GM23338 (cell line): ENCODE data around the gene INCA1. TPM values are rescaled to one million over a fixed set of nuclear protein-coding genes. Genes with fewer than 3 reads are reported as not detected.

Source experiments
- ATAC-seq: fragments of 200-7000 bp; cut with Tn5 transposase; 3 replicates; pipeline ENCODE4 v1.9.1; 2020
- DNase-seq: peaks from one replicate; pipeline ENCODE4 v3.0.0-alpha.2; 2015; ENCODE audit warnings: low spot score
- H2AFZ ChIP-seq: fragments of 200-600 bp; sonication (generic); 2 replicates; pipeline ENCODE4 v1.8.0; 2016; ENCODE audit warnings: antibody characterized with exemption, mild to moderate bottlenecking, moderate library complexity
- H3F3A ChIP-seq: fragments of 200-600 bp; sonication (generic); replicated peaks from 2 replicates; pipeline ENCODE4 v1.8.0; 2017; ENCODE audit warnings: antibody characterized with exemption, mixed run types, low read depth
- H3K27ac ChIP-seq: fragments of 200-600 bp; sonication (generic); 2 replicates; pipeline ENCODE4 v1.6.1; 2016; ENCODE audit warnings: low read depth
- H3K27me3 ChIP-seq: fragments of 200-600 bp; sonication (generic); 2 replicates; pipeline ENCODE4 v1.8.0; 2016; ENCODE audit warnings: mild to moderate bottlenecking, mixed run types, moderate library complexity; ENCODE audit not compliant: insufficient read depth
- H3K36me3 ChIP-seq: fragments of 200-600 bp; sonication (generic); 2 replicates; pipeline ENCODE4 v1.8.0; 2016; ENCODE audit warnings: mild to moderate bottlenecking; ENCODE audit not compliant: insufficient read depth
- H3K4me1 ChIP-seq: fragments of 200-600 bp; sonication (generic); 2 replicates; pipeline ENCODE4 v1.8.0; 2016; ENCODE audit warnings: mild to moderate bottlenecking, moderate library complexity; ENCODE audit not compliant: insufficient read depth
- H3K4me2 ChIP-seq: fragments of 200-600 bp; sonication (generic); 2 replicates; pipeline ENCODE4 v1.7.1; 2017; ENCODE audit warnings: mixed run types
- H3K4me3 ChIP-seq: fragments of 200-600 bp; sonication (generic); 2 replicates; pipeline ENCODE4 v1.6.1; 2016; ENCODE audit warnings: mixed run types
- H3K79me2 ChIP-seq: fragments of 200-600 bp; sonication (generic); replicated peaks from 2 replicates; pipeline ENCODE4 v1.8.0; 2017; ENCODE audit warnings: mild to moderate bottlenecking; ENCODE audit not compliant: insufficient read depth
- H3K9me2 ChIP-seq: fragments of 200-600 bp; sonication (generic); 2 replicates; pipeline ENCODE4 v1.8.0; 2017; ENCODE audit not compliant: insufficient read depth
- H4K20me1 ChIP-seq: fragments of 200-600 bp; sonication (generic); replicated peaks from 2 replicates; pipeline ENCODE4 v1.8.0; 2017; ENCODE audit warnings: mild to moderate bottlenecking; ENCODE audit not compliant: insufficient read depth
- H3K27ac Mint-ChIP-seq: 2 replicates; pipeline ENCODE4 v1.8.0; 2020; ENCODE audit warnings: inconsistent platforms, mild to moderate bottlenecking, moderate library complexity, mixed read lengths
- H3K27me3 Mint-ChIP-seq: 3 replicates; pipeline ENCODE4 v1.8.0; 2022; ENCODE audit warnings: low read depth, mild to moderate bottlenecking, moderate library complexity, mixed read lengths, inconsistent platforms; ENCODE audit not compliant: insufficient read depth, poor library complexity
- H3K36me3 Mint-ChIP-seq: 3 replicates; pipeline ENCODE4 v1.8.0; 2021; ENCODE audit warnings: low read depth, mild to moderate bottlenecking, inconsistent platforms, moderate library complexity, mixed read lengths
- H3K4me1 Mint-ChIP-seq: 3 replicates; pipeline ENCODE4 v1.8.0; 2020; ENCODE audit warnings: mild to moderate bottlenecking, inconsistent platforms, mixed read lengths
- H3K4me3 Mint-ChIP-seq: 3 replicates; pipeline ENCODE4 v1.8.0; 2021; ENCODE audit warnings: moderate library complexity, mild to moderate bottlenecking, inconsistent platforms, mixed read lengths
- H3K9me3 Mint-ChIP-seq: 3 replicates; pipeline ENCODE4 v1.8.0; 2020; ENCODE audit warnings: moderate library complexity, mild to moderate bottlenecking, inconsistent platforms, mixed read lengths
- CREB1 ChIP-seq: fragments of 250-450 bp; sonication (Bioruptor Pico); IDR thresholded peaks from 2 replicates; pipeline ENCODE4 v1.5.0; 2020; ENCODE audit warnings: low read depth, mild to moderate bottlenecking, moderate library complexity
- EZH2 ChIP-seq: fragments of 200-600 bp; sonication (generic); IDR thresholded peaks from one replicate; pipeline ENCODE4 v1.8.0; 2017; ENCODE audit warnings: antibody characterized with exemption, mild to moderate bottlenecking, low read depth; ENCODE audit not compliant: unreplicated experiment
- EZH2phosphoT487 ChIP-seq: fragments of 200-600 bp; sonication (generic); IDR thresholded peaks from one replicate; pipeline ENCODE4 v1.8.1; 2018; ENCODE audit warnings: antibody characterized with exemption; ENCODE audit not compliant: unreplicated experiment
- JUNB ChIP-seq: IDR thresholded peaks from one replicate; pipeline ENCODE4 v1.6.1; 2016; ENCODE audit warnings: antibody characterized with exemption; ENCODE audit not compliant: unreplicated experiment
- NANOG ChIP-seq: IDR thresholded peaks from 2 replicates; pipeline ENCODE4 v1.6.1; 2016; ENCODE audit warnings: antibody characterized with exemption, borderline replicate concordance
- POLR2AphosphoS5 ChIP-seq: IDR thresholded peaks from 2 replicates; pipeline ENCODE4 v1.6.1; 2016; ENCODE audit warnings: antibody characterized with exemption, low read depth
- STAT1 ChIP-seq: IDR thresholded peaks from one replicate; pipeline ENCODE4 v1.6.1; 2016; ENCODE audit warnings: antibody characterized with exemption; ENCODE audit not compliant: unreplicated experiment
- ZNF331 ChIP-seq: fragments of 250-450 bp; sonication (Bioruptor Pico); IDR thresholded peaks from 2 replicates; pipeline ENCODE4 v1.5.0; 2020; ENCODE audit warnings: low read depth, mild to moderate bottlenecking, moderate library complexity
- polyA plus RNA-seq: library from polyadenylated mRNA; unstranded; fragments of >200 nt; fragmentation: Nextera tagmentation; extraction: Ambion mirVana; gene quantifications from 2 replicates; pipeline ENCODE4 v1.2.1, GENCODE V29; 2016
- total RNA-seq: library from RNA; depleted of rRNA; stranded (reverse); fragments of >200 nt; shearing (Covaris generic); gene quantifications from 2 replicates; pipeline ENCODE4 v1.2.3, GENCODE V29; 2014
- TF ChIP-seq, protein P1 (sequence below): IDR thresholded peaks from one replicate; pipeline ENCODE4 v1.6.1; 2018; ENCODE audit warnings: antibody characterized with exemption; ENCODE audit not compliant: unreplicated experiment

The INCA1 gene
- total and polyA plus RNA-seq, 2 experiments from 2014 or later, result 1.3 TPM; not detected in 1

DNA sequence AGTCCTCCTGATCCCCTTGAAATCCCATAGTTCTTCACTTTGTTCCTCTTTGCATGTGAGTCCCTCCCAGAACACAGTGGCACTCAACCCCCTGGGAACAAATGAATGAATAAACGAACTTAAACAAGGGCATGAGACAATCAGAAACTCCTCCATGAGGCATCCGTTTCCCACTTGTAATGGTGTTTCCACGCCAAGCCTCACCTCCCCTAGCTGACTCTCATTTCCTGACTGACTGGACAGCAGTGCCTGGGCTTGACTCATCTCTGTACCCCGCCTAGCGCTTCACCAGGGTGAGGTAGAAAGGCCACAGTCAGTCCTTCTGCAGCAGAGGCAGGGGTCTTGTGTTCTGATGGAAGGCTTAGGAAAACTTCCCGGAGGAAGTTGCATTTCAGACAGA, 14.6 kb upstream of the INCA1 start:
- Mint-ChIP-seq H3K4me1 (no peaks in the 10 kb centered on the region), H3K27me3 (peaks cover 15% of the 10 kb centered on the region), H3K27ac (no peak overlapping the region), H3K4me3 (no peak overlapping the region), H3K36me3 (peaks cover 72% of the 10 kb centered on the region), H3K9me3 (no peaks in the 10 kb centered on the region)
- no peak for ATAC-seq
- Histone ChIP-seq H4K20me1 (no peaks in the 10 kb centered on the region; the same call in 1 of the 2 replicates), H3F3A (no peaks in the 10 kb centered on the region), H3K4me2 (no peak overlapping the region), H3K9me2 (no peaks in the 10 kb centered on the region), H3K27ac (no peak overlapping the region), H3K79me2 (no peaks in the 10 kb centered on the region), H2AFZ (no peak overlapping the region), H3K27me3 (no peaks in the 10 kb centered on the region), H3K4me3 (no peak overlapping the region), H3K4me1 (no peaks in the 10 kb centered on the region), H3K36me3 (peaks cover 24% of the 10 kb centered on the region)
- TF ChIP-seq, protein P1, sequence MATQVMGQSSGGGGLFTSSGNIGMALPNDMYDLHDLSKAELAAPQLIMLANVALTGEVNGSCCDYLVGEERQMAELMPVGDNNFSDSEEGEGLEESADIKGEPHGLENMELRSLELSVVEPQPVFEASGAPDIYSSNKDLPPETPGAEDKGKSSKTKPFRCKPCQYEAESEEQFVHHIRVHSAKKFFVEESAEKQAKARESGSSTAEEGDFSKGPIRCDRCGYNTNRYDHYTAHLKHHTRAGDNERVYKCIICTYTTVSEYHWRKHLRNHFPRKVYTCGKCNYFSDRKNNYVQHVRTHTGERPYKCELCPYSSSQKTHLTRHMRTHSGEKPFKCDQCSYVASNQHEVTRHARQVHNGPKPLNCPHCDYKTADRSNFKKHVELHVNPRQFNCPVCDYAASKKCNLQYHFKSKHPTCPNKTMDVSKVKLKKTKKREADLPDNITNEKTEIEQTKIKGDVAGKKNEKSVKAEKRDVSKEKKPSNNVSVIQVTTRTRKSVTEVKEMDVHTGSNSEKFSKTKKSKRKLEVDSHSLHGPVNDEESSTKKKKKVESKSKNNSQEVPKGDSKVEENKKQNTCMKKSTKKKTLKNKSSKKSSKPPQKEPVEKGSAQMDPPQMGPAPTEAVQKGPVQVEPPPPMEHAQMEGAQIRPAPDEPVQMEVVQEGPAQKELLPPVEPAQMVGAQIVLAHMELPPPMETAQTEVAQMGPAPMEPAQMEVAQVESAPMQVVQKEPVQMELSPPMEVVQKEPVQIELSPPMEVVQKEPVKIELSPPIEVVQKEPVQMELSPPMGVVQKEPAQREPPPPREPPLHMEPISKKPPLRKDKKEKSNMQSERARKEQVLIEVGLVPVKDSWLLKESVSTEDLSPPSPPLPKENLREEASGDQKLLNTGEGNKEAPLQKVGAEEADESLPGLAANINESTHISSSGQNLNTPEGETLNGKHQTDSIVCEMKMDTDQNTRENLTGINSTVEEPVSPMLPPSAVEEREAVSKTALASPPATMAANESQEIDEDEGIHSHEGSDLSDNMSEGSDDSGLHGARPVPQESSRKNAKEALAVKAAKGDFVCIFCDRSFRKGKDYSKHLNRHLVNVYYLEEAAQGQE, result no peak
- TF ChIP-seq STAT1 (no peak), EZH2phosphoT487 (no peak), JUNB (no peak), POLR2AphosphoS5 (no peak), NANOG (no peak), ZNF331 (CRISPR knock-in tag) (no peak)
- DNase-seq, result no peak

- H2AFZ ChIP-seq, result no peak overlapping the region
- no peak for ATAC-seq
- peaks cover 15% of the 10 kb centered on the region; the same call in 1 of the 2 replicates for H3K4me1 ChIP-seq
- peaks cover 40% of the 10 kb centered on the region for H3K36me3 ChIP-seq
- H3K4me3 Mint-ChIP-seq, result no peak overlapping the region
- H3K79me2 ChIP-seq, result peaks cover 16% of the 10 kb centered on the region
- DNase-seq, result no peak
- H3K27me3 Mint-ChIP-seq, result peaks cover 14% of the 10 kb centered on the region
- H3K27me3 ChIP-seq, result no peaks in the 10 kb centered on the region
- TF ChIP-seq ZNF331 (CRISPR knock-in tag) (no peak), EZH2phosphoT487 (no peak), JUNB (no peak), CREB1 (no peak), EZH2 (no peak)
- H3K9me3 Mint-ChIP-seq, result no peaks in the 10 kb centered on the region
- H3K4me2 ChIP-seq, result no peak overlapping the region
- no peak overlapping the region for H3K27ac Mint-ChIP-seq
- H3K9me2 ChIP-seq, result no peaks in the 10 kb centered on the region
- H3F3A ChIP-seq, result no peaks in the 10 kb centered on the region
- no peaks in the 10 kb centered on the region; the same call in none of the 2 replicates for H4K20me1 ChIP-seq
- H3K36me3 Mint-ChIP-seq, result peaks cover 74% of the 10 kb centered on the region
- H3K27ac ChIP-seq, result no peak overlapping the region
- H3K4me1 Mint-ChIP-seq, result peaks cover 18% of the 10 kb centered on the region
- H3K4me3 ChIP-seq, result no peak overlapping the region
These were observed 6.0 kb upstream of the INCA1 start for GRCh38 chr17:5003214-5003867.
